Activated T-helper 1 cell treated with Interleukin-2 at 50 U/mL for 16 hours (primary cell): Measurements from ENCODE around the gene SLC2A11.
A peak's percentile ranks its signal among the peaks of the same experiment; 100 is the strongest.

ENCODE experiments used
- DNase-seq: peaks from one replicate; pipeline ENCODE4 v3.0.0-alpha.2; 2020; ENCODE audit warnings: low read depth

The SLC2A11 gene, protein sequence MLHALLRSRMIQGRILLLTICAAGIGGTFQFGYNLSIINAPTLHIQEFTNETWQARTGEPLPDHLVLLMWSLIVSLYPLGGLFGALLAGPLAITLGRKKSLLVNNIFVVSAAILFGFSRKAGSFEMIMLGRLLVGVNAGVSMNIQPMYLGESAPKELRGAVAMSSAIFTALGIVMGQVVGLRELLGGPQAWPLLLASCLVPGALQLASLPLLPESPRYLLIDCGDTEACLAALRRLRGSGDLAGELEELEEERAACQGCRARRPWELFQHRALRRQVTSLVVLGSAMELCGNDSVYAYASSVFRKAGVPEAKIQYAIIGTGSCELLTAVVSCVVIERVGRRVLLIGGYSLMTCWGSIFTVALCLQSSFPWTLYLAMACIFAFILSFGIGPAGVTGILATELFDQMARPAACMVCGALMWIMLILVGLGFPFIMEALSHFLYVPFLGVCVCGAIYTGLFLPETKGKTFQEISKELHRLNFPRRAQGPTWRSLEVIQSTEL

DNA sequence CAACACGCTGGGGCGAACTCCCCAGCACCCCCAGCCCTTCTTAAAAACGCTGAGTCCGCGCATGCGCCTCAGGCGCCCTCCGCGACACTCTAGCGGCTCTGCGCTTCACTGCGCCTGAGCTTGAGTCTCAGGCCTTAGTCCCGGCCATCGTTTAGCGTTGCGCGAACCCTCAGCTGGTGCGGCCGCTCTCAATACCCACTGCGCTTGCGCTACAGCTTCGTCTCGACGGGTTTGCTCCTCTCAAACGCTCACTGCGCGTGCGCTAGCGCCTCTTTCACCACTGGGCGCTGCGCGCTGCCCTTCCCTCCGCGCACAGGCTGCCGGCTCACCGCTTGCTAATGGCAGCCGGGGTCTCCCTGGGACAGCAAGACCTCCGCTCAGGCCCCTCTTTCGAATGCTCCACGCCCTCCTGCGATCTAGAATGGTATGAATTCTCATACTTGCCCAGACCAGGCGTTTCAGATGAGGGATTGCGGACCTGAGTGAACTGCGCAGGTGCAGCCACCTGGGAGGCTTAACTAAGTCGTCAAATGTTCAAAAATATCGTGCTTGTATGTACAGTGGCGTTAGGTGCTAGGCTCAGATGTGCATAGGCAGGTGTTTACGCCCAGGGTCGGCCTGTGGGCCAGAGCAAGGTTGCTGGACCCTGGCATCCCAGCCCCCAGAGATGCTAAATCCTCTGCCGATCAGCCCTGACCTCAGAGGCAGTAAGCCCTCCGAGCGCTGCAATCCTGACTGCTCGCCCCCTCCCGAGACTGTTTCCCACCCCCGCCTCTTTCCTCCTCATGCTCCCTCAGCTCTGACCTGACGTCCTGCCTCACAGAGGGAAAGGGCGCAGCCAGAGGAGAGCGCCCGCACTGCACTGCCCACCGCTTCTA is at the start of gene SLC2A11:
Gene SLC2A11, plus strand, starts transcription at position 270 of the 878 bp plus-strand sequence. Its CDS starts 125 bp downstream, at position 395.
- peak; percentile 90 for DNase-seq

DNA sequence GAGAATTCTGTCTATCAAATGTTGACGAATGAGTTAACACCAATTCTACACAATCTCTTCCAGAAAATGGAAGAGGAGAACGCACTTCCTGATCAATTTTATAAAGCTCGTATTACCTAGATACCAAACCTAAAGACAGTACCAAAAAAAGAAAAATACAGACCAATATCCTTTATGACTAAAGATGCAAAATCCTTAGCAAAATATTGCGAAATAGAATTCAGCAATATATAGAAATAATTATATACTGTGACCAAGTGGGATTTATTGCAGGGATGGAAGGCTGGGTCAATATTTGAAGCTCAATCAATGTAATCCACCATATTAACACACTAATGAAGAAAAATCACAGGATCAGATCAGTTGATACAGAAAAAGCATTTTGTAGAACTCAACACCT is 45.3 kb upstream of the SLC2A11 start:
- DNase-seq = no peak

DNA sequence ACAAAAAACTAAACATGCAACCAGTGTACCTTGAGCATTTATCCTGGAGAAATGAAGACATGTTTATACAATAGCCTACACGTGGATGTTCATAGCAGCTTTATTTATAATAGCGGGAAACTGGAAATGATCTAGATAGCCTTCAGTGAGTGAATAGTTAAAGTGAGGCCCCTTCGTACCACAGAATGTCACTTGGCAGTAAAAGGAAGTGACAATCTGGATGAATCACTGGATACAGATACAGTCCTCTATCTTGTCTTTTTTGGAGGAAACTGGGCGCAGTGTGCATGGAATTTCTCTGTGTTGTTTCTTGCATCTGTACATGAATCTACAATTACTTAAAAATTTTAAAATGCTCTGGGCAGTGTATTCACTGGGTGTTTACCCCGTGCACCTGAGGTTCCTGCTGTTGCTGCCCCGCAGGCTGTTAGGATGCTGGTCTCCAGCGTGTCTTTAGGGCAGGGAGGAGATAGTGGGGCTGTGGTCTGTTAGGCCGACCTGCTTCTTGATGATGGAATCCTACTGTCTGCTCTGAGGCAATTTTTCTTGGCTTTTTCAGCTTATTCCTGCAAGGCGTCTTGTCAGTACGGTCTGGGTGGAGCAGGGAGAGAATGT is 42.0 kb upstream of the SLC2A11 start:
- DNase-seq = no peak

DNA sequence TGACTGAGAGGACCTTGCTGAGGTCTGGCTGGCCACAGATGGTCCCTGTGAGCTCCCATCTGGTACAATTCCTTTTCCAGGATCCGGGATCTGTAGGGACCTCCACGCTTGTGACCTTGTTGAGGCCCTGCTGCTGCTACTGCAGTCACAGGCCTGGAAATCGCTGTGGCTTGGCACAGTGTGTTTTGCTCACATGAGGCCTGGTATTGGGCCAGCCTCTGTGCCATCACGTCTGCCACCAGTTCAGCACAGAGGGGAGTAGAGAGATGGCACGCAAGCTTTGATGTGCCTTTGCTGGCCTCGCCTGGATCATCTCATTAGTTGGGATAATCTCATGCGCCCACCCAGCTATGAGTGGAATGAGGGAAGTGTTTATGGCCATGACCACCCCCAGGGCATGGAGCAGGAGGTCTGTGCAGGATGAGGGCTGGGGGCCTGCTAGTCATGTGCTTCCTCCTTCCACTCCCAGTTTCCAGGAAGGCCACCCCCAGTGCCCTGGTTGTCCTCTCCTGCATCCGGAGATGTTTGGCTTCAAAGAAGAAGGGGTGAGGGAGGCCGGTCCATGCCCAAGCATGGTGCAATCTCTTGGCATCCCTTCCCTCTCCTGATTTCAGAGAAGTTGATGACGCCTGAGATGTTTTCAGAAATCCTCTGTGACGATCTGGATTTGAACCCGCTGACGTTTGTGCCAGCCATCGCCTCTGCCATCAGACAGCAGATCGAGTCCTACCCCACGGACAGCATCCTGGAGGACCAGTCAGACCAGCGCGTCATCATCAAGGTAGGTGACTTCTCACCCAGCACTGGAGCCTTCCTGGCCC is 41.3 kb upstream of the SLC2A11 start:
- DNase-seq = no peak

DNA sequence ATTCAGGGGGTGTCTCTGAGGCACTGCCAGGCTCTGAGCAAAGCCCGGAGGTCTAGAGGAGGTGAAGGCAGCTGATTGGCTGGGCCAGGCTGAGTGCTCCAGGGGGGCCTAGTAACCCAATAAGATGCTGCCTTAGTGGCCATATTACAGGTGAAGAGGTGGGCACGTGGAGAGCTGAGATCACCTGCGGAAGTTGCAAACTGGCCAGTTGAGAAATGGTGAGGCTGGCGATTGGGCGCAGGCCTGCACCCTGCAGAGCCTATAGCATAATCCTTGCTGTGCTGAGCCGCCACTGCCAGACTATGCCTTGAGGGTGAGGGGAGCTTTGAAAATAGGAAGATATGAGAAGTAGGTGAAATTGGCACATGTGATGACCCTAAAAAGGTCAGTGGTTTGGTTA is 40.5 kb upstream of the SLC2A11 start:
- DNase-seq = no peak

DNA sequence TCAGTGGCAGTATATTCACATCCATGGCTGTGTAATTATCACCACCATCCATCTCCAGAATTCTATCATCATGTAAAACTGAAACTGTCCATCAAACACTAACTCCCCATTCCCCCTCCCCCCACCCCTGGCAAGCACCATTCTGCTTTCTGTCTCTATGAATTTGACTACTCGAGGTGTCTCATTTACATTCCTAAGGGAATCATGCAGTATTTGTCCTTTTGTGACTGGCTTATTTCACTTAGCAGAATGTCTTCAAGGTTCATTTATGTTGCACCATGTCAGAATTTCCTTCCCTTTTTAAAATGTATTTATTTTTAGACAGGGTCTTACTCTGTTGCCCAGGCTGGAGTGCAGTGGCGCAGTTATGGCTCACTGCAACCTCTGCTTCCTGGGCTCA is 39.1 kb upstream of the SLC2A11 start:
- DNase-seq = no peak

DNA sequence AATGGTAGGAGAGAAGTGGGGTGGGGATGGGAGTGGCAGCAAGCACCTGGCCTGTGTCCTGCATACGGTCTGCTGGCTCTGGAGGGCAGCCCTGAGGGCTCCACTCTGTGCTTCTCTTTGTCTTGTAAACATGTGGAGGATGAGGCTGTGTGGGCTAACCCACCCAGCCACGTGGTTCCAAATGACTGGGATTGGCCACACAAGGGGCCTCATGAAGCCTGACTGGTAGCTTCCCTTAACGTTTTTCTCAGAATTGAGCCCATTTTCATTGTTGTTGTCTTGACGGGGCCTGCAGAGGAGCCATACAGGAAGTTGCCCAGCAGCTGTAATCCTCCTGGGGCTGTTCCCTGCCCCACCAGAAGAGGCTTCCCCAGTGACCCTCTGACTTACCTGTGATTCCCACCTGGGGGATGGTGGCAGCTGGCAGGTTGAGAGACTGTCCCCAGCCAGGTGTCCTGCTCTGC is 36.9 kb upstream of the SLC2A11 start:
- DNase-seq = no peak

DNA sequence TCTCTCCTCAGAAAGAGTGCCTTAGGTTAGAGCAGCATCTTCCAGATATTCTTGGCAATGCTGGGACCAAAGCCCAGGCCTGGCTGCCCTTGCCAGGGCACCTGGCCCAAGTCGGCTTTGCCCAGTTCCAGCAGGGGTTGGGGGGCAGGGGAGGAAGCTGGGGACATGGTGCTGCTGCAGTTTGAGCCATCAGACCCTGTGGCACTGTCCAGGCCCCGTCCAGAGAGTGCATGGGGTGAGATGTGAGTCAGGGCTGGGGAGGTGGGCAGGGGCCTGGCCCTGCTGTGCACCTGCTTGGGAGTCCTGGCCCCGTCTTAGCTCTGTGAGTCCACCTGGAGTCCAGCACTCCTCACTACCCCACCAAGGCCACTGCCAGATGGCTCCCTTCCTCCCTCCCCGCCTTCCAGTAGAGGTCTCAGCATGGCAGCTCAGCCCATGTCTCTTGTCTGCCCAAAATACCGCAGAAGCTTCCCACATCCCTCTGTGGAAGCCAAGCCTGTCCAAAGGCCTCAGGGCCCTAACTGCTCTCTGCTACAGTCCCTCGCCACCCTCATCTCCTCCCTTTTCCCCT is 35.5 kb upstream of the SLC2A11 start:
- DNase-seq = no peak

DNA sequence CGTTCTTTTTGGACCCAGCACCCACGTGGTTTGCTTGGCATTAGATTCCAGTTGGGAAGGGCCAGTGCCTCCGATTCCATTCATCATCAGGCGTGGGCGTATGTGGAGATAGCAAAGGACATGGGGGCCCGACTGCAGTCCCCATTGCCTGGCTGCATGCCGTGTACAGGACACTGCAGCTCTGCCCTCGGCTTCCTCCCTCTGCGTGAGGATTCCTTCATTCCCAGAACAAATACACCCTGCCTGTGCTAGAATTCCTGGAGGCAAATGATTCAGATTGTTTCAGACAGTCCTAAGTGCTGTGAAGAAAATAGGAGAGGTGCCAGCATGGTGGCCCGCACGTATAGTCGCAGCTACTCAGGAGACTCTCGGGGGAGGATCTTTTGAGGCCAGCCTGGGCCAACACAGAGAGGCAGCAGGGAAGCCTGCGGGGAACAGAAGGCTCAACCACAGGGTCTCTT is 34.3 kb upstream of the SLC2A11 start:
- no peak for DNase-seq

DNA sequence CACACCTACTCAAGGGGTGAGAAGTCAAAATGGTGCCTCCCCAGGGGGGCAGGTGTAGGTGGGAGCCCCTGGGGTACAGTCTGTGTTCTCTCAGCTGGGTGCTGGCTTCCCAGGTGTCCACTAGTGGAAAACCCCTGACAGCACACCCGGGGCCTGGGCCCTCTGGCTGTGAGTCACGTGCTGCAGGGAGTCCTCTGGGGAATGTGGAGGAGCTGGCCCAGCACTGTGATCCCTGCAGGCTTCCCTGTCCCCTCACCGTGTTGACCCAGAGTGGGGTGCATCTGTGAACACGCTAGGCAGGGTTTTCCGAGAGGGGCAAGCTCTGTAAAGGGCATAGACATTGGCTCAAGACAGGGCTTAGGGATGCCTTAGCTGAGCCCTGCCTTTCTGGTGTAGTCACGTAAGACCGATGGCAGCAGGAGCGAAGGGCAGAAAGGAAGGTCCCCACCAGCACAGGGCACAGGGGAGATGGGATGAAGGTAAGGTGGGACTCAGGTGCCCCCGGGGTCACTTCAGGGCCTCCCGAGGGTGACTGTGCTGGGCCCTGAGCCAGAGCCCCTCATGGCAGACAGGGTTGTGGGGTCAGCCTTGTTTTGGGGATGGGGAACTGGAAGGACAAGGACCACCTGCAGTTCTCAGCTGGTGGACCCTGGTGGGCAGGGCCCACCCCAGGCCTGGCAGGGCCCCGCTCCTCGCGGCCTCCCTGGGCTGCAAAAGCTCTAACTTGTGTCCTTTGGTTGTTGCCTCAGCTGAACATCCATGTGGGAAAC is 33.0 kb upstream of the SLC2A11 start:
- DNase-seq = no peak

DNA sequence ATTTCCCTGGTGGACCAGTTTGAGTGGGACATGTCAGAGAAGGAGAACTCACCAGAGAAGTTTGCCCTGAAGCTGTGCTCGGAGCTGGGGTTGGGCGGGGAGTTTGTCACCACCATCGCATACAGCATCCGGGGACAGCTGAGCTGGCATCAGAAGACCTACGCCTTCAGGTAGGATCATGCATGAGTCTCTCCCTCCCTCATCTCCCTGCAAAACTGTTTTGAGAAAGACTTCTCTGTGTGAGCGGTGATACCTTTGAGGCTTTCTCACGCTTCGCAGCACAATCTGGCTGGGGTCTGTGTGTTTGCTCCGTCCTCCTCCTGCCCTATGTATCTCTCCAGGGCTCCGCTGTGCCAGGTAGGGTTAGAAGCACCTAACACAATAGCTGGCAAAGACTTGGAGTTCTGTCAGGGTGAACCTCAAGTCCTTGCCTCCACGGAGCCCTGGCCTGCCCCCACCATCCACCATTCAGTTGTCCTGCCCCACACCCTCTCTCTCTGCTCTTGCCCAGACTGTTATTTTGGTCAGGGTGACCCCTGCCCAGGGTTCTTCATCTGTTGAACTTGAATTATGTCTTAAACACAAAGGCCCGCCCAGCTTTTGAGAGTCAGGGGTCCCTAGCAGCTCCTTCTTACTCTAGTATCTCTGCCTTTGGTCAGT is 32.3 kb upstream of the SLC2A11 start:
- no peak for DNase-seq

DNA sequence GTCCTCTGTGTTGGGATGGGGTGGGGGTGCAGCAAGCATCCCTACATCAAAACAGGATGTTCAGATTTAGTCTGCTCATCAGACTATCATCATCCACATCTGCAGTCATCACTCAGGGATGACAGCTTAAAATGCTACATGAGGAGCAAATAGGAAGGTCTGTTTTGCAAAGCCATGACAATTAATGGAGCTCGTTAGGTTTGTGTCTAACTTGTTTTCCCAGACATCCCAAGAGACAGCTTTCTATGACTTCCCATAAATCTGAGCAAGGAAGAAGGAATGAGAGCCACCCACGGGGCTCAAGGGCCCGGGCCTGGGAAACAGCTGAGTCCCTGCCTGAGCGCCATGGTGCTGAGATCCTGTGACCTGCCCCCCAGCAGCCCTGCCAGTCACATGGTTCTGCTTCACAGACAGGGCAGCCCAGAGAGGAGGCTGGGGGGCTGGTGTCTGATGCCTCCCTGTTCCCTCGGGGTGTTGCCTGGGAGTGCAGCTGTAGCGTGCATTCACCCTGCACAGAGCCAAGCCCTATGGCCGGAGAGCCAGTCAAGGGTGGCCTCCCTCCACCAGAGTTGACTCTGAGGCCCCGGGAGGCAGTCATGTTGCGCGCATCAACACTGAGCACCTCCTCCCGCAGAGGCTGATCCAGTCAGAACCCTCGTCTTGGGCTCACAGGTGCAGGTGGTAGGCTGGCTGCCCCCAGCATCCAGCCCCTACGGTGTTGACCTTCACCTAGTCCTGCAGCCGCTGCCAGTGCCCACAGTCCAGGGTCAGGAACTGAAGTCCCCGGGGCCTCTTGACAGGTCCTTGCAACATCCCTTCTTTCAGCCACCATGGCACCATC is 30.9 kb upstream of the SLC2A11 start:
- no peak for DNase-seq

DNA sequence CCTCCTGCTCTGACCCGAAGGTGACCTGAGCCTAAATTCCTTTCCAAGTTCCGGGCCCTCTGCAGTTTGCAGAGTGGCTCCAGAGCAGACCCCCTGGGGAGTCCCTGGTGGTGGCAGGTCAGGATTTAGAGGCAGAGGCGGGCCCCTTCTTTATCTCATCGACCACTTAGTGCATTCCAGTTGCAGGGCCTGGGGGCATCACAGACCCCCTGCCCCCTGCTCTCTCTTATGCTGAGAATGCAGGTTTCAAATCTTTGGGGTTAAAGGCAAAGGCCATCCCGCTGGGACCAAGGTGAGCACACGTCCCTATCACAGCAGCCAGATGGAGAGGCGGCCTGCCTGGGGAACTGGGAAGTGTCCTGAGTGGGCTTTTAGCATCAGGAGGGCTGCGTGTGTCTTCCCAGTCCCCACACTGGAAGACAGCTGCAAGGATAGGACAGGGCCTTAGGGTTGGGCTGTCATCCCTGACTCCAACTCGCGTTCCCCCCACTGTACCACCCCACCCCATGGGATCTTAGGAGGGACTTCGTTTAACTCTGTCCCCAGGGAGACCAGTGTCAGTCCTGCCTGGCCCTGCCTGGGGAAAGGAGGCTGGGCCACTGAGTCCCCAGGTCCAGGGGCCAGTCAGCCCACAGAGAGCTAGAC is 30.2 kb upstream of the SLC2A11 start:
- no peak for DNase-seq

DNA sequence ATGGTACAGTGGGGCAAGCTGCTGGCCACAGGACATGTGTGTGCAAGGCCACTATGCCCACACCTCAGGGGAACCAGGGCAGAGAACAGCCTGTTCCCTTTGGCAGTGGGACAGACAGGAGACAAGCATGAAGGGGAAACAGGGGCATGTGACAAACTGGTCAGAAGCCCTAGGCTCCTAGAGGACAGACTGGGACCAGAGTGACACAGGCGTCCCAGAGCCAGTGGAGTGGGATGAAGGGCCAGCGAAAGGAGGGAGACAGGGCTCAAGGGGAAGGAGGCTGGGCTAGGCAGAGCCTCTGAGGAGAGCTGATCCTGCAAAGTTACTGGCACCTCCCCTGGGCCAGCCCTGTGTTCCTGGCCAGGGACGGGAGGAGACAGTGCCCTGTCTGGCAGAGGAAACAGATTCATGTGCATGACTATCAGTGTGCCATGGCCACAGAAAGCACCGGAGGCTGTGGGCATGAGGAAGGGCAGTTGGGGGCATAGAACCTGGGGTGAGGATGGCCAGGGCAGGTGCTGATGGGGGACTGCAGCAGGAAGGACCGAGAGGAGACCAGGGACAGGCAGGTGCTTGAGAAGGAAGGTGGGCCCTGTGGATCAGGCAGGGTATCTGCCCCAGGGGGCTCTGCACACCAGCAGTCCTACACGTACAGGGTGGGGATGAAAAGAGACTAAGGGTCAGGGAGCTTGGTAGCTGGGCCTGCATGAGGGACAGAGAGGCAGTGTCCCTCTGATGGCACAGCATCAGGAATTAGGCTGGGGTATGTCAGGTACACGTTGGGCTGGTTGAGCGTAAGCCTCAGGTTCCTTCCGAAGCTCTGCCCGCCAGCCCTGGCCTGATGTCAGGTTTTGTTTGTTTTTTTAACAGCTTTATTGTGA is 28.6 kb upstream of the SLC2A11 start:
- no peak for DNase-seq

DNA sequence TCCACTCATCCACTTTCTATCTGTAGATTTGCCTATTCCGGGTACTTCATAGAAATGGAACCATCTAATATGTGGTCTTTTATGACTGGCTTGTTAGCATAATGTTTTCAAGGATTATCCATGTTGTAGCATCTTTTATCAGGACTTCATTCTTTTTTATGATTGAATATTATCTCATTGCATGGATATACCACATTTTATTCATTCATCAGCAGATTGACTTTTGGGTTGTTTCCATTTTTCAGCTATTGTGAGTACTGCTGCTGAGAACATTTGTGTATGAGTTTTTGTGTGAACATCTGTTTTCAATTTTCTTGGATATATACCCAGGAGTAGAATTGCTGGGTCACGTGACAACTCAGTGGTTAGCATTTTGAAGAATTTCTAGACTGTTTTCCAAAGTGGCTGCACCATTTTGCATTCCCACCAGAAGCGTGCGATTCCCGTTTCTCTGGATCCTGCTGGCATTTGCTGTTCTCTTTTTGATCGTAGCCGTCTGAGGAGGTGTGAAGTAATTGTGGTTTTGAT is 27.8 kb upstream of the SLC2A11 start:
- no peak for DNase-seq

DNA sequence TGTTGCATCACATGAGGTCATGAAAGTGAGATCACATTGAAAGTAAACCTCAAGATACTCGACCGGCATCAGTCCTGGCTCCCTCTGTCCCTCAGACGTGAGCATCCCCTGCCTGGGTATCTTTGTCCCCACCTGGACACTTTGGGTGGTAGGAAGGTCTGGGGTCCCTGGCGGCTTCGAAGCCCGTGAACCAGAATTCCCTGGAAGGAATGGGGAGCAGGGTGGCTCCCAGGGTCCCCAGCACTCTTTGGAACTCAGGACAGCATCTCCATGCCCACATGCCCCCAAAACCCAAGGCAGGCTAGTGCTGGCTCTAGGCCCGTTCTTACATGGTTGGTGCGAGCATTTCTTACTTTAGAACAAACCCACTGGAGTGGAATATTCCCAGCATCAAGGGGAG is 26.4 kb upstream of the SLC2A11 start:
- no peak for DNase-seq

DNA sequence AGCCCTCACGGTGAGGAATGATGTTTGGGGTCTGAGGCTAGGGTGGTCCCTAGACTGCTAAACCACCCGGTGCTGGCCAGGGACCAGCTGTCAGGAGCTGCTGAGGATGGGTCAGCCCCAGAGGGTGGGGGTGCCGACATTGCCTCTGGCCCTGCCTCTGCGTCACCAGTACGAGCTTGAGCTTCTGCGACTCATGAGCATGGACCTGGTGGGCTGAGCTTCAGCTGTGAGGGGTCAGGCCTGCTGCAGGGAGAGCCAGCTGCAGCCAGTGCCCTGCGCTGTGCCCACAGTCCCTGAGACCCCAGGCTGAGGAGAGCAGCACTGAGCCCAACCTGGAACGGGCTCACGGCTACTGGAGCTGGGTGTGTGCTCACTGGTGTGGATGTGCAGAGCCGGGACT is 25.9 kb upstream of the SLC2A11 start:
- no peak for DNase-seq
